GM13976 (cell line): ENCODE data around the gene ADAMTSL5.

Experiments
- DNase-seq: peaks from one replicate; pipeline ENCODE4 v3.0.0; 2012; ENCODE audit warnings: low spot score
- in situ Hi-C: fragments of 300-500 bp; cut with MboI; formaldehyde crosslinking; loops from one replicate; pipeline ENCODE4 v1.12.0; 2022; ENCODE audit warnings: low sequenced_read_pairs, mixed read lengths, inconsistent platforms; ENCODE audit not compliant: unreplicated experiment
- TF ChIP-seq, protein P1 (sequence below): IDR thresholded peaks from 2 replicates; pipeline ENCODE4 v1.5.1; 2012; ENCODE audit warnings: borderline replicate concordance, mild to moderate bottlenecking; ENCODE audit not compliant: insufficient read depth; ENCODE audit errors: extremely low read depth, missing control alignments, control extremely low read depth

Gene ADAMTSL5

DNA sequence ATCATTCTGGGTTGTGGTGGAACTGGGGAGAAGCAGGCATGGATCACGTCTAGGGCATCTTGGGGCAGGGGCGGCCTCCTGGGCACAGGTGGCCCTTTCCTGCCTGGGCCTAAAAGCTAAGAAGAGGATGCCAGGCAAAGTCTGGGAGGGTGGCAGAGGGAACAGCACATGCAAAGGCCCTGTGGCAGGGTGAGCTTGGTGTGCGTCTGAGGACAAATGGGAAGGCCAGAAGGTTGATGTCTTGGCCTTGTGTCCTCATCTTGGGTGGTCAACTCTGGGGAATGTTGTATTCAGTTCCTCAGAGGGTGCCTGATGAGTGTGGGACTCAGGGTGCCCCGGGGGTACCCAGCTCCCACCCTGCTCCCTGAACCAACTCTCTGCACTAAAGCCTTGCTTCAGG lies 5.7 kb upstream of the ADAMTSL5 start:
- no peak for DNase-seq
- TF ChIP-seq, protein P1, sequence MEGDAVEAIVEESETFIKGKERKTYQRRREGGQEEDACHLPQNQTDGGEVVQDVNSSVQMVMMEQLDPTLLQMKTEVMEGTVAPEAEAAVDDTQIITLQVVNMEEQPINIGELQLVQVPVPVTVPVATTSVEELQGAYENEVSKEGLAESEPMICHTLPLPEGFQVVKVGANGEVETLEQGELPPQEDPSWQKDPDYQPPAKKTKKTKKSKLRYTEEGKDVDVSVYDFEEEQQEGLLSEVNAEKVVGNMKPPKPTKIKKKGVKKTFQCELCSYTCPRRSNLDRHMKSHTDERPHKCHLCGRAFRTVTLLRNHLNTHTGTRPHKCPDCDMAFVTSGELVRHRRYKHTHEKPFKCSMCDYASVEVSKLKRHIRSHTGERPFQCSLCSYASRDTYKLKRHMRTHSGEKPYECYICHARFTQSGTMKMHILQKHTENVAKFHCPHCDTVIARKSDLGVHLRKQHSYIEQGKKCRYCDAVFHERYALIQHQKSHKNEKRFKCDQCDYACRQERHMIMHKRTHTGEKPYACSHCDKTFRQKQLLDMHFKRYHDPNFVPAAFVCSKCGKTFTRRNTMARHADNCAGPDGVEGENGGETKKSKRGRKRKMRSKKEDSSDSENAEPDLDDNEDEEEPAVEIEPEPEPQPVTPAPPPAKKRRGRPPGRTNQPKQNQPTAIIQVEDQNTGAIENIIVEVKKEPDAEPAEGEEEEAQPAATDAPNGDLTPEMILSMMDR: no peak
- in situ Hi-C loops: no loop called here

DNA sequence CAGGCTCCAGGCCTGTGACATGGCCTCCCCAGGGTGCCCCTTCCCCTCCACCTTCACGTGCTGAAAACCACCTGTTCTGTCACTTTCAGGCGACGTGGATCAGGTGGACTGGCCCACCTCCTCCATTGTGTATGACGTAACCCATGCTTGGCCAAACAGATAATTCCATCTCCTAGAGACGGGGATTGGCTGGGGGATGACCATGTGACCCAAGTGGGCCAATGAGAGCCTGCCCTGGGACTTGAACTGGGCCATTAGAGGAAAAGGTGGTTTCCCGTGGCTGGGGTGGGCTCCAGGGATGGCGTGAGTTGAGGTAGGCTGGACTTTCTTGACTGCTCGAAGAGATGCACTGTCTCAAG lies 3.6 kb upstream of the ADAMTSL5 start:
- DNase-seq: no peak
- in situ Hi-C loops: no loop called here
- TF ChIP-seq, protein P1: no peak

DNA sequence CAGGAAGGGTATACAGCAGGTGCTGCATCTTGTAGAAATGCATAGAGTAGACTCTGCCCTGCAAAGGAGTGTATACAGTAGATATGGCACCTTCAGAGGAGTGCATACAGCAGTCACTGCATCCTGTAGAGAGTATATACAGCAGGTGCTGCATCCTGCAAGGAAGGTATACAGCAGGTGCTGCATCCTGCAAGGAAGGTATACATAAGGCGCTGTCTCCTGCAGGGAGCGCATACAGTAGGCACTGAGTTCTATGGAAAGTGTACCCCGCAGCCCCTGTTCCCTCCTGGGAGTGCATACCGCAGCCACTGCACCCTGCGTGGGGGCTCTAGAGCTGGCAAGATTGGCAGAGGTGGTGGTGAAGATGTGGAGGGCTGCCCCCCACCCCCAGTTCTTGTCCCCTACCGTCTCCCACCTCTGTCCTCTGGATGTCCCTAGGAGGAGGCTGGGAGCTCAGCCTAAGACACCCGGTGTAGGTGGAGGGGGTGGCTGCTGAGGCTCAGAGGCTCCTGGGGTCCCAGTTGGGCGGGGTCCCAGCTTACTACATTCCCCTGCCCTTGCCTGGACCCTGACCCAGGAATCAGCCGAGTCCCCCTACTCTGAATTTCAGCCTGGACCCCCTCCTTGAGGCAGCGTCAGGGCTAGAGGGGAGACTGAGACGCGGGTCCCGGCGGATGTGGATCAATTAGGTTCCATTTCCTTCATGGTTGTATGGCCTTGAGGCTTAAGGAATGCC lies 2.3 kb upstream of the ADAMTSL5 start:
- TF ChIP-seq, protein P1: no peak
- no peak for DNase-seq
- in situ Hi-C loops: no loop called here

DNA sequence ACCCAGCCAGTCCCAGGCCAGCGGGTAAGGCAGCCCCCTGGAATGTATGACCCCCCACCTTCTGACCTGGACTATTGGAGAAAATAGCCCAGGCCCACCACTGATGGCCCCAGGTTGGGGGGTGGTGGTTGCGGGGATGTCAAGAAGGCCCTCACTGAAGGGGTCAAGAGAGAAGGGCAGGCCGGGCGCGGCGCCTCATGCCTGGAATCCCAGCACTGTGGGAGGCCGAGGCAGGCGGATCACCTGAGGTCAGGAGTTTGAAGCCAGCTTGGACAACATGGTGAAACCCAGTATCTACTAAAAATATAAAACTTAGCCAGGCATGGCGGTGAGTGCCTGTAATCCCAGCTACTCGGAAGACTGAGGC lies 1.5 kb upstream of the ADAMTSL5 start:
- in situ Hi-C loops: no loop called here
- TF ChIP-seq, protein P1: no peak

DNA sequence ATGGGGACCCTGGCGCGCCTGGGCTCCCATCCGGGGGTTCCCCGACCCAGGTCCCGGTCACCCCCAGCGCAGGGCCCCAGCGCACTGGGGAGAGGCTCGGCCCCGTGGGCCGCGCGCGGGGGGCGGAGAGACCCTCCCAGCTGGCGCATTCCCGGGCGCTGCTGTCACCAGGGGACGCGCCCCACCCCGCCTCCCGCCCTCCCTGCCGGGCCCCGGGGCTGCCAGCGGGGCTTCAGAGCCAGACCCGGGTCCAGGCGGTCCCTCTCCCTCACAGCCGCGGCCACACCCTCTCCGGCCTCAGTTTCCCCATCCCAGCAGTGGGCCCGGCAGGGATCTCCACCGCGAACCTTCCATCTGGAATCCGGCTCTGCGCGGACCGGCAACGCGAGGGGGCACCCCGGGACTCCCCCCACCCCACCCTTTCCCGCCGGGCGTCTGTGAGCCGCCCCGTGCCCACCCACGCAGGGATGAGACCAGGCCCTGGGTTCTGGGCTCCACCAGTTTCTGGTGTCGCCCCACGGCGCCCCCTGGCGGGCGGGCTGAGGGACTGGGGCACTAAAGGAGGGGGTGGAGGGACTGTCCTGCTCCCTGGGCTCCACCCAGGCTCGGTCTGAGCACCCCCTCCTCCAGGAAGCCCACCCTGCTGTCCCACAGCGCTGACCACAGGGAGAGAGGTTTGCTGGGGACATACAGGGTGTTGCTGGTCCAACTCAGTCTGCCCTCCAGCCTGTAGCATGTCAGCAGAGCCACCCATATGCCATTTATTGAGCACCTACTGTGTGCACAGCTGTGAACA lies 878 bp upstream of the ADAMTSL5 start:
- DNase-seq: peak; percentile 84
- TF ChIP-seq, protein P1: peak; percentile 68
- in situ Hi-C loops: no loop called here

More for the DNA sequence above, 1.5 kb upstream of the ADAMTSL5 start:
- DNase-seq: no peak

DNA sequence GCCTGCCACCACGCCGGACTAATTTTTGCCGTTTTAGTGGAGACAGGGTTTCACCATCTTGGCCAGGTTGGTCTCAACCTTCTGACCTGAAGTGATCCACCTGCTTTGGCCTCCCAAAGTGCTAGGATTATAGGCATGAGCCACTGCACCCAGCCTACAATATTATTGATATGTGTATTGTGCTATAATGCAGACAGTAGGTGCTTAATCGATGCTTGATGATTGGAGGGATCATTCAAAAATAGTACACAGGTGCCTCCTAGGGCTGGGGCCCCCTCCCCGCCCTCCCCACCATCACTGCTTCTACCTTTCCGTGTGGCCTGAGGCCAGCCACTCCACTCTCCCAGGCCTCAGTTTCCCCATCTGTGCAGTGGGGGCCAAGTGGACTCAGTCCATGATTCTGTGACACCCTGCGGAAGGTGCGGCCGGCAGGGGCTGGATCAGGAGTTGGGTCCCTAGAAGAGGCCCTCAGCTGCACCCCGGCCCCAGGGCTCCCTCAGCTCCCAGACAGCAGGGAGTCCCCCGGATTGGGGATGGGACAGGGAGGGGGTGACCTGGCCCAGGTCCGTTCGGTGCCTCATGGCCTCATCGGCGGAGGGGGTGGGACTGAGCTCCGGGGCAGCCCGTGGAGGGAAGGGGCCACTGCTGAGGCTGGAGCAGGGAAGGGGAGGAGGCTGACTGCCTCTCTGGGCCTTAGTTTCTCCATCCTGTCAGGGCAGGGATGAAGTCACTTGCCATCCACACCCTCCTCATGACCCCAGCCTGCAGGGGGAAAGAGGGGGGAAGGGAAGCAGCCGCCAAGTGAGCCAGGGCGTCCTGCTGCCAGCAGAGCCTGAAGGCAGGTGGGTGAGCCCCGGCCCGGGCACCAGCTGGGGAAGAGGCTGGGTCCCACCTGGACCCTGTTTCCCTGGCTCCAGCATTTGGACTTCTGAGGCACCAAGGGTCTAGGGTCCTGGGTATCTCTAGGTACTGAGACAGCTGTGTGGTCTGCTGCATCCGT lies 1.2 kb downstream of the ADAMTSL5 start:
- TF ChIP-seq, protein P1: no peak
- DNase-seq: no peak
- in situ Hi-C loops: no loop called here
